Measurements from ENCODE around the gene QSOX2. TPM values are rescaled to one million over a fixed set of nuclear protein-coding genes. Genes with fewer than 3 reads are reported as not detected.

QSOX2 gene
- total RNA-seq, 1 donor from 2014 or later, result 24.1 TPM

- Mint-ChIP-seq H3K27ac (no peak overlapping the region), H3K4me1 (ENCODE audit: low read depth) (peaks cover 2% of the 10 kb centered on the region), H3K9me3 (ENCODE audit: low read depth) (no peaks in the 10 kb centered on the region), H3K36me3 (ENCODE audit: insufficient read depth) (no peaks in the 10 kb centered on the region), H3K4me3 (ENCODE audit: low read depth) (no peak overlapping the region), H3K27me3 (peaks cover 7% of the 10 kb centered on the region)
- no peak for DNase-seq (ENCODE audit: low spot score, unreplicated experiment)
- TF ChIP-seq CTCF (IDR thresholded peaks at IDR 0.05; ENCODE audit: unreplicated experiment), result no peak
Measured at GRCh38 chr9:136281421-136282271, 36.0 kb upstream of the QSOX2 start.

- H3K27me3 Mint-ChIP-seq, result peaks cover 6% of the 10 kb centered on the region
- no peak overlapping the region for H3K27ac Mint-ChIP-seq
- no peak for DNase-seq (ENCODE audit: low spot score, unreplicated experiment)
- TF ChIP-seq CTCF (IDR thresholded peaks at IDR 0.05; ENCODE audit: unreplicated experiment), result no peak
- no peaks in the 10 kb centered on the region for H3K9me3 Mint-ChIP-seq (ENCODE audit: low read depth)
- H3K36me3 Mint-ChIP-seq (ENCODE audit: insufficient read depth), result no peaks in the 10 kb centered on the region
- H3K4me1 Mint-ChIP-seq (ENCODE audit: low read depth), result peaks cover 2% of the 10 kb centered on the region
- H3K4me3 Mint-ChIP-seq (ENCODE audit: low read depth), result no peak overlapping the region
Measured at GRCh38 chr9:136280535-136281315, 35.1 kb upstream of the QSOX2 start.

- Mint-ChIP-seq H3K27me3 (peaks cover 9% of the 10 kb centered on the region), H3K27ac (no peak overlapping the region), H3K9me3 (ENCODE audit: low read depth) (no peaks in the 10 kb centered on the region), H3K4me1 (ENCODE audit: low read depth) (peaks cover 2% of the 10 kb centered on the region), H3K4me3 (ENCODE audit: low read depth) (no peak overlapping the region), H3K36me3 (ENCODE audit: insufficient read depth) (no peaks in the 10 kb centered on the region)
- DNase-seq (ENCODE audit: low spot score, unreplicated experiment), result no peak
- no peak for TF ChIP-seq CTCF (IDR thresholded peaks at IDR 0.05; ENCODE audit: unreplicated experiment)
Measured at GRCh38 chr9:136279471-136279870, 33.9 kb upstream of the QSOX2 start.

- Mint-ChIP-seq H3K9me3 (ENCODE audit: low read depth) (no peaks in the 10 kb centered on the region), H3K27me3 (peaks cover 9% of the 10 kb centered on the region), H3K36me3 (ENCODE audit: insufficient read depth) (no peaks in the 10 kb centered on the region), H3K4me3 (ENCODE audit: low read depth) (no peak overlapping the region), H3K27ac (no peak overlapping the region), H3K4me1 (ENCODE audit: low read depth) (peaks cover 2% of the 10 kb centered on the region)
- TF ChIP-seq CTCF (IDR thresholded peaks at IDR 0.05; ENCODE audit: unreplicated experiment), result no peak
- DNase-seq (ENCODE audit: low spot score, unreplicated experiment), result no peak
Measured at GRCh38 chr9:136278894-136279293, 33.3 kb upstream of the QSOX2 start.

- Mint-ChIP-seq H3K4me1 (ENCODE audit: low read depth) (no peaks in the 10 kb centered on the region), H3K9me3 (ENCODE audit: low read depth) (no peaks in the 10 kb centered on the region), H3K27me3 (peaks cover 15% of the 10 kb centered on the region), H3K4me3 (ENCODE audit: low read depth) (no peak overlapping the region), H3K27ac (no peak overlapping the region), H3K36me3 (ENCODE audit: insufficient read depth) (no peaks in the 10 kb centered on the region)
- TF ChIP-seq CTCF (IDR thresholded peaks at IDR 0.05; ENCODE audit: unreplicated experiment), result no peak
- DNase-seq (ENCODE audit: low spot score, unreplicated experiment), result no peak
Measured at GRCh38 chr9:136278221-136278620, 32.6 kb upstream of the QSOX2 start.

All from progenitor cell of endocrine pancreas (in vitro differentiated cells).